ENCODE results near the gene TSPAN15.

- no peak for TF ChIP-seq CTCF (conservative IDR thresholded peaks at IDR 0.05; ENCODE audit: low read depth, low read length)
- TF ChIP-seq BHLHE40 (IDR thresholded peaks at IDR 0.05; ENCODE audit: low read depth, low read length): no peak
- no peak for TF ChIP-seq MAFK (IDR thresholded peaks at IDR 0.05; ENCODE audit: low read depth, low read length)
- no peak for TF ChIP-seq POLR2A (IDR thresholded peaks at IDR 0.05; ENCODE audit: low read depth, low read length)
- TF ChIP-seq SMC3 (IDR thresholded peaks at IDR 0.05; ENCODE audit: low read depth, low read length): no peak
- no peak for TF ChIP-seq RFX5 (IDR thresholded peaks at IDR 0.05; ENCODE audit: low read depth, low read length)
- TF ChIP-seq CEBPB (IDR thresholded peaks at IDR 0.05; ENCODE audit: low read depth, low read length): no peak
These were observed 53.4 kb downstream of the TSPAN15 start for GRCh38 chr10:69504576-69505250.
